GM21619 (cell line): ENCODE measurements around the gene TET3.

Experiments
- ATAC-seq: cut with Tn5 transposase; IDR thresholded peaks from one replicate; pipeline ENCODE4 v1.9.1; 2021; ENCODE audit not compliant: unreplicated experiment

The TET3 gene

GRCh38 chr2:74027496-74027895 lies 42.8 kb downstream of the TET3 start:
- no peak for ATAC-seq

- ATAC-seq, result no peak
Measured at GRCh38 chr2:74028290-74028689, 43.6 kb downstream of the TET3 start.

- ATAC-seq, result no peak
Measured at GRCh38 chr2:74028741-74029140, 44.0 kb downstream of the TET3 start.

GRCh38 chr2:74029714-74030397 lies 45.1 kb downstream of the TET3 start:
- ATAC-seq, result no peak

GRCh38 chr2:74031221-74031620 lies 46.5 kb downstream of the TET3 start:
- ATAC-seq, result no peak

- ATAC-seq, result no peak
Measured at GRCh38 chr2:74031959-74032287, 47.2 kb downstream of the TET3 start.

GRCh38 chr2:74033375-74033774 lies 48.7 kb downstream of the TET3 start:
- no peak for ATAC-seq
